Measurements from ENCODE around the gene AHNAK.

Gene AHNAK

GRCh38 chr11:62573592-62574362 lies 27.2 kb upstream of the AHNAK start, which contains the start of gene EEF1G:
Gene EEF1G, minus strand, starts transcription at chr11:62573891. Its CDS starts 49 bp downstream, at chr11:62573842.
- TF ChIP-seq FOXP2 (optimal IDR thresholded peaks at IDR 0.05; ENCODE audit: borderline replicate concordance, extremely low read depth, extremely low read length, insufficient read depth) (no peak), SIN3A (IDR thresholded peaks at IDR 0.05; ENCODE audit: borderline replicate concordance, insufficient read depth, low read length) (peak; percentile 32; the same call in 1 of the 2 replicates), POLR2AphosphoS5 (IDR thresholded peaks at IDR 0.05; ENCODE audit: low read depth, low read length) (peak; percentile 94), TAF1 (IDR thresholded peaks at IDR 0.05; ENCODE audit: borderline replicate concordance, insufficient read depth, low read length) (peak; percentile 99), REST (IDR thresholded peaks at IDR 0.05; ENCODE audit: insufficient read depth in 1 of 2, low read depth in 2 of 2, low read length in 2 of 2) (peak in 1 of 2 experiments; percentile 77; a peak in 1 of 4 replicates)

- TF ChIP-seq REST (IDR thresholded peaks at IDR 0.05; ENCODE audit: insufficient read depth in 1 of 2, low read depth in 2 of 2, low read length in 2 of 2) (no peak), POLR2AphosphoS5 (IDR thresholded peaks at IDR 0.05; ENCODE audit: low read depth, low read length) (0 out of 2 replicates have a peak, but pooled peaks have one; percentile 6), FOXP2 (optimal IDR thresholded peaks at IDR 0.05; ENCODE audit: borderline replicate concordance, extremely low read depth, extremely low read length, insufficient read depth) (no peak), TAF1 (IDR thresholded peaks at IDR 0.05; ENCODE audit: borderline replicate concordance, insufficient read depth, low read length) (peak; percentile 43; the same call in 1 of the 2 replicates), SIN3A (IDR thresholded peaks at IDR 0.05; ENCODE audit: borderline replicate concordance, insufficient read depth, low read length) (0 out of 2 replicates have a peak, but pooled peaks have one; percentile 23)
These were observed 26.5 kb upstream of the AHNAK start for GRCh38 chr11:62573006-62573591.

- TF ChIP-seq FOXP2 (optimal IDR thresholded peaks at IDR 0.05; ENCODE audit: borderline replicate concordance, extremely low read depth, extremely low read length, insufficient read depth): no peak
- TF ChIP-seq TAF1 (IDR thresholded peaks at IDR 0.05; ENCODE audit: borderline replicate concordance, insufficient read depth, low read length): no peak
- no peak for TF ChIP-seq SIN3A (IDR thresholded peaks at IDR 0.05; ENCODE audit: borderline replicate concordance, insufficient read depth, low read length)
- no peak for TF ChIP-seq POLR2AphosphoS5 (IDR thresholded peaks at IDR 0.05; ENCODE audit: low read depth, low read length)
- no peak for TF ChIP-seq REST (IDR thresholded peaks at IDR 0.05; ENCODE audit: insufficient read depth in 1 of 2, low read depth in 2 of 2, low read length in 2 of 2)
These were observed 25.8 kb upstream of the AHNAK start for GRCh38 chr11:62572431-62572830.

GRCh38 chr11:62569611-62570010 lies 23.0 kb upstream of the AHNAK start:
- TF ChIP-seq TAF1 (IDR thresholded peaks at IDR 0.05; ENCODE audit: borderline replicate concordance, insufficient read depth, low read length) (no peak), REST (IDR thresholded peaks at IDR 0.05; ENCODE audit: insufficient read depth in 1 of 2, low read depth in 2 of 2, low read length in 2 of 2) (no peak), FOXP2 (optimal IDR thresholded peaks at IDR 0.05; ENCODE audit: borderline replicate concordance, extremely low read depth, extremely low read length, insufficient read depth) (no peak), POLR2AphosphoS5 (IDR thresholded peaks at IDR 0.05; ENCODE audit: low read depth, low read length) (no peak), SIN3A (IDR thresholded peaks at IDR 0.05; ENCODE audit: borderline replicate concordance, insufficient read depth, low read length) (no peak)
